ENCODE data around the gene SCYGR1. TPM values are rescaled to one million over a fixed set of nuclear protein-coding genes. Genes with fewer than 3 reads are reported as not detected.

SCYGR1 gene
- total RNA-seq, 4 donors from 2014 or later = not detected

DNA sequence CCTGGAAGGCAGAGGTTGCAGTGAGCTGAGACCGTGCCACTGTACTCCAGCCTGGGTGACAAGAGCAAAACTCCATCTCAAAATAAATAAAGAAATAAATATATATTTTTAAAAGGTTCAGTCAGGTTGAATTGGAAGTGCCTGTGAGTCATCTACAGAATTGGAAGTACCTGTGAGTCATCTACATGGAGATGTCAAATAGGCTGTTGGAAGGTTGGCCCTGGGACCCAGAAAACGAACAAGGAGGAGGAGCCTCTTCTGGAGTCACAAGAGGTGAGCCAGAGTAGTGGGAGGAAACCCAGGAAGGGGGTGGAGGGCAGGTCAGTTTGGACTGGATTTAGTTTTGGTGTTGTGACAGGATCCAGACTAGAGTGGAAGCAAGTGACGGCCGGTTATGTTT lies 15.2 kb upstream of the SCYGR1 start:
- no peak for TF ChIP-seq POLR2A (IDR thresholded peaks at IDR 0.05)
- TF ChIP-seq, protein P1, sequence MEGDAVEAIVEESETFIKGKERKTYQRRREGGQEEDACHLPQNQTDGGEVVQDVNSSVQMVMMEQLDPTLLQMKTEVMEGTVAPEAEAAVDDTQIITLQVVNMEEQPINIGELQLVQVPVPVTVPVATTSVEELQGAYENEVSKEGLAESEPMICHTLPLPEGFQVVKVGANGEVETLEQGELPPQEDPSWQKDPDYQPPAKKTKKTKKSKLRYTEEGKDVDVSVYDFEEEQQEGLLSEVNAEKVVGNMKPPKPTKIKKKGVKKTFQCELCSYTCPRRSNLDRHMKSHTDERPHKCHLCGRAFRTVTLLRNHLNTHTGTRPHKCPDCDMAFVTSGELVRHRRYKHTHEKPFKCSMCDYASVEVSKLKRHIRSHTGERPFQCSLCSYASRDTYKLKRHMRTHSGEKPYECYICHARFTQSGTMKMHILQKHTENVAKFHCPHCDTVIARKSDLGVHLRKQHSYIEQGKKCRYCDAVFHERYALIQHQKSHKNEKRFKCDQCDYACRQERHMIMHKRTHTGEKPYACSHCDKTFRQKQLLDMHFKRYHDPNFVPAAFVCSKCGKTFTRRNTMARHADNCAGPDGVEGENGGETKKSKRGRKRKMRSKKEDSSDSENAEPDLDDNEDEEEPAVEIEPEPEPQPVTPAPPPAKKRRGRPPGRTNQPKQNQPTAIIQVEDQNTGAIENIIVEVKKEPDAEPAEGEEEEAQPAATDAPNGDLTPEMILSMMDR (IDR thresholded peaks at IDR 0.05) = no peak
- H3K27me3 ChIP-seq = no peaks in the 10 kb centered on the region
- no peak overlapping the region for H3K27ac ChIP-seq
- no peaks in the 10 kb centered on the region for H3K9me3 ChIP-seq
- intact Hi-C loops (cut with DNase I) = no loop called here
- DNase-seq = no peak
- no peak overlapping the region for H3K4me3 ChIP-seq (replicated peaks in 1 of 3)
- 63 to 64% methylated on average over 4 of the region's 4 CpGs for WGBS, 2 donors
- H3K36me3 ChIP-seq = no peaks in the 10 kb centered on the region
- H3K4me1 ChIP-seq = peaks cover 7 to 9% of the 10 kb centered on the region in 2 donors

DNA sequence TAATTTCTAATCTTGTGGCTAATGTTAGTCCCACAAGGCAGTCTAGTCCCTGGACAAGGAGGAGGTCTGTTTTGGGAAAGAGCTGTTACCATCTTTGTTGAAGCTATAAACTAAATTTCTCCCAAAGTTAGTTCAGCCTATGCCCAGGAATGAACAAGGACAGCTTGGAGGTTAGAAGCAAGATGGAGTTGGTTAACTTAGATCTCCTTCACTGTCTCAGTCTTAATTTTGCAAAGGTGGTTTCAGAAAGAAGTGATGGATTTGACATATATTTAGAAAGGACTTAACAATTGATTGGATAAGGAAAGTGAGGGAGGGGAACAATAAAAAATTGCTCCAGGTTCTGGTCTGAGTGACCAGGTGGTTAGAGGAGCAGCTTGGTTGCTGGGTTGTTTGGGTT lies 14.6 kb upstream of the SCYGR1 start:
- no peaks in the 10 kb centered on the region for H3K36me3 ChIP-seq
- no peak overlapping the region for H3K4me3 ChIP-seq (replicated peaks in 1 of 3)
- no peak for DNase-seq
- no peaks in the 10 kb centered on the region for H3K27me3 ChIP-seq
- H3K4me1 ChIP-seq = peaks cover 7 to 9% of the 10 kb centered on the region in 2 donors
- intact Hi-C loops (cut with DNase I) = no loop called here
- no peaks in the 10 kb centered on the region for H3K9me3 ChIP-seq
- TF ChIP-seq POLR2A (IDR thresholded peaks at IDR 0.05) = no peak
- TF ChIP-seq, protein P1 (IDR thresholded peaks at IDR 0.05) = no peak
- H3K27ac ChIP-seq = no peak overlapping the region

DNA sequence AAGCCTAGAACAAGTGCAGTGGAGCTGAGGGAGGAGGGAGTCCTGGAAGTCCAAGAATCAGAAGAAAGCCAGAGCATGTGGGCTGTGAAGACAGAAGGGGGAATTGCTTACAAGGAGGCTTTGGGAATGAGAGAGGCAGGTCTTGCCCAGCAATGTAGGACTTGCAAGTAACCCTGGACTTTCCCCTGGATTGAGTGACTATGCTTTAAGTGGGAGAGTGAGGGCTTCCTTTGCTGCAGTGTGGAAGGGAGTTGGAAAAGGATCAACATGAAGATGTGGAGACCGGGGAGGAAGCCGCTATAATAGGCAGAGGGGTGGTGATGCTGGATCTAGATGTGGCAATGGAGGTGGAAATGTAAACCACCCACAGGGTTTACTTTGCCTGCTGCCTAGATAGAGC lies 13.8 kb upstream of the SCYGR1 start:
- H3K36me3 ChIP-seq = no peaks in the 10 kb centered on the region
- intact Hi-C loops (cut with DNase I) = no loop called here
- TF ChIP-seq POLR2A (IDR thresholded peaks at IDR 0.05) = no peak
- TF ChIP-seq, protein P1 (IDR thresholded peaks at IDR 0.05) = no peak
- no peak for DNase-seq
- H3K4me1 ChIP-seq = peaks cover 3% of the 10 kb centered on the region in 2 donors
- H3K4me3 ChIP-seq (replicated peaks in 1 of 3) = no peak overlapping the region
- no peaks in the 10 kb centered on the region for H3K27me3 ChIP-seq
- H3K27ac ChIP-seq = no peak overlapping the region
- H3K9me3 ChIP-seq = no peaks in the 10 kb centered on the region
- WGBS, 2 donors = 73 to 83% methylated on average over 2 of the region's 2 CpGs

DNA sequence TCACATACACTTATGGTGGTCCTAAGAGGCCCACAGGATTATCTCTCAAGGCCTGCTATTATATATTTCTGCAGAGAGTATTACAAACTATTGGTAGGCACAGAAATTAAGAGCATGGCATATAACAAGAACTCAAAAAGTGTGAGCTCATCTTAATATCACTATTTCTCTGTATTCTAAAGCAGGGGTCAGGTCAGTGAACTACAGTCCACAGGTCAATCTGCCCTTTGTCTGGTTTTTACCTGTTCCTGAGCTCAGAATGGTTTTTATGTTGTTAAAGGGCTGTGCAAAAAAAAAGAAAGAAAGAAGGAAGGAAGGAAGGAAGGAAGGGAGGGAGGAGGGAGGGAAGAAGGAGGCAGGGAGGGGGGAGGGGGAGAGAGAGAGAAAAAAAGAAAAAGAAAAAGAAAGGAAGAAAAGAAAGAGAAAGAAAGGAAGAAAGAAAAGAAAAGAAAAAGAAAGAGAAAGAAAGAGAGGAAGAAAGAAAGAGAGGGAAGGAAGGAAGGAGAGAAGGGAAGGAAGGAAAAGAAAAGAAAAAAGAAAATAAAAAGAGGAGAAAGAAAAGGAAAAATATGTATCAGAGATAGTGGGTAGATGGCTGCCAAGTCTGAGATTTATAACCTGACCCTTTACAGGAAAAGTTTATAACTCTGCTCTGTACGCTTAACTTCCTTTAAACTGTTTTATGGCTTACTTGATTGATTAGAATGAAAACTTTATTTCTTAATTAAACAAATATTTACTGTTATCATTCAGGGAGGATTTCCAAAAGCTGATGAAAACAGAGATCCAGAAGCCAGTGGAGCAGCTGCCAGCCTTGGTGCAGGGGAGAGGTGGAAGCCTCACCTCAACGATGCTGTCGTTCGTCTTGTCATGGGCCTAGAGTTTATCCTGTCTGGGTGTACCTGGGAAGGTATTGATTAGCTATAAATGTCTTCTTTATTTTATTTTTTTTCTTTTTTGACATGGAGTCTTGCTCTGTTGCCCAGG lies 11.2 kb upstream of the SCYGR1 start:
- Histone ChIP-seq H3K27me3 (no peaks in the 10 kb centered on the region), H3K4me3 (replicated peaks in 1 of 3) (no peak overlapping the region), H3K27ac (no peak overlapping the region), H3K4me1 (no peaks in the 10 kb centered on the region), H3K36me3 (no peaks in the 10 kb centered on the region), H3K9me3 (no peaks in the 10 kb centered on the region)
- intact Hi-C loops (cut with DNase I) = no loop called here
- TF ChIP-seq, protein P1 (IDR thresholded peaks at IDR 0.05) = no peak
- no peak for TF ChIP-seq POLR2A (IDR thresholded peaks at IDR 0.05)
- DNase-seq = no peak
- WGBS, 2 donors = 67 to 93% methylated on average over 4 of the region's 4 CpGs

DNA sequence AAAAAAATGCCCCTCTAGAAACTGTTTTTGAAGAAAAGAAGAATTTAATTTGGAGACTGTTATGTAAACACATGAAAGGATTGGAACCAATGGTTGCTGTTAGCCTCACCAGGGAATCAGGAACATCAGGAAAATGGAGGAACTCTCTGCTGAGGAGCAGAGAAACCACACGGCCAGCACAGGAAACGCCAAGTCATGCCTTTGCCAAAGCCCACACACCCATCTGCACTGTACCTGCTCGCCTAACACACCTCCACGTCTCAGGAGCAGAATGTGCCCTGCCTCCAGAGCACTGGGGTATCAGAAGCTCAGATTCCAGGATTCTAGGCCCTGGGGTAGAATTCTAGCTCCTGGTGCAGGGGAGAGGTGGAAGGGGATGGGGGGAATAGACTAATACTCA lies 9.8 kb upstream of the SCYGR1 start:
- Histone ChIP-seq H3K36me3 (no peaks in the 10 kb centered on the region), H3K4me1 (no peaks in the 10 kb centered on the region), H3K27ac (no peak overlapping the region), H3K4me3 (replicated peaks in 1 of 3) (no peak overlapping the region), H3K9me3 (no peaks in the 10 kb centered on the region), H3K27me3 (no peaks in the 10 kb centered on the region)
- intact Hi-C loops (cut with DNase I) = no loop called here
- 71 to 79% methylated on average over 4 of the region's 4 CpGs for WGBS, 2 donors
- TF ChIP-seq POLR2A (IDR thresholded peaks at IDR 0.05) = no peak
- TF ChIP-seq, protein P1 (IDR thresholded peaks at IDR 0.05) = no peak
- no peak for DNase-seq

Measured in thyroid gland (tissue), 4 donors.